Measurements from ENCODE around the gene MCF2L2.

MCF2L2 gene

DNA sequence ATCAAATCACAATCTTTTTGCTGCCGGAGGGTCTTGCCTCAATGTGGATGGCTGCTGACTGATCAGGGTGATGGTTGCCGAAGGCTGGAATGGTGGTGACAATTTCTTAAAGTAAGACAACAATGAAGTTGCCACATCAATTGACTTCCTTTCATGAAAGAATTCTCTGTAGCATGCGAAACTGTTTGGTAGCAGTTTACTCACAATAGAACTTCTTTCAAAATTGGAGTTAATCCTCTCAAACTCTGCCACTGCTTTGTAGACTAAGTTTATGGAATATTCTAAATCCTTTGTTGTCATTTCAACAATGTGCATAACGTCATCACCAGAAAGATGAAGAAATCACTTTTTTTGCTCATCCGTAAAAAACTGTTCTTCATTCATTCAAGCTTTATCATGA, 109.5 kb downstream of the MCF2L2 start:
- DNase-seq: no peak

GRCh38 chr3:183317886-183318865, 110.2 kb downstream of the MCF2L2 start:
- no peak for DNase-seq

GRCh38 chr3:183317271-183317670, 111.1 kb downstream of the MCF2L2 start:
- no peak for DNase-seq

DNA sequence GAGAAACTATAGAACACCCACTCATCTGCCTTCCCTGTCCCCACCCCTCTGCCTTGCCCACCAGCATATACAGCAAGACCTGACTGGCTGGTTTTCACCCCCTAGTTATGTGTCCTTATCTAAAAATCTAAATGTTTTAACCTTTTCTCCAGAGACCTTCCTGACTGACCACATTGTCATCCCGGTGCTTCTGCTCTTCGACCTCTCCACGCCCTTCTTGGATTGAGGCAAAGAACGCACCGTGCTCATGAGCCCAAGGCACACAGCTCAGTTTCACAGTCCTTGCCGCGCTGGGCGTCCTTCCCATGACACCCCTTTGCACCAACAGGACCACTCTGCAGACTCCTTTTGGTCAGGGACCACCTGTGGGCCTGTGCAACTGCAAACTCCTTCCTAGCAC, 112.7 kb downstream of the MCF2L2 start:
- no peak for DNase-seq

DNA sequence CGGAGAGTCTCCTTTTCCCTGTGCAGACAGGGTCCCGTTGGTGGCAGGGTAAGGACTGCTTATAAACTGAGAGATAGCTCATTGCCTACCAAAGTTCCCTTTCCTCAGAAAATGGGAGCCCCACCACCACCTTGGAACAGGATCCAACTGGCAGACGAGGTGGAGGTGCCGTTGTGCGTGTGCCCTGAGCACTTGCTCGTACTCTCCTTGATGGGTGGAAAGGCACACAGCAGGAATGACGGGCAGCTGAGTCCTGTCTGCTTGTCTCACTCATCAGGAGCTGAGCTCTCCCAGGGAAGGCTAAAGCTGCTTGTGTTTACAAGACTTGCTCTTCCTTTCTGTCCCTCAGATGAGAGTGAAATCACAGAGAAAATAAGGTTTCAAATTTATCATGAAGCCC, 114.7 kb downstream of the MCF2L2 start:
- no peak for DNase-seq

DNA sequence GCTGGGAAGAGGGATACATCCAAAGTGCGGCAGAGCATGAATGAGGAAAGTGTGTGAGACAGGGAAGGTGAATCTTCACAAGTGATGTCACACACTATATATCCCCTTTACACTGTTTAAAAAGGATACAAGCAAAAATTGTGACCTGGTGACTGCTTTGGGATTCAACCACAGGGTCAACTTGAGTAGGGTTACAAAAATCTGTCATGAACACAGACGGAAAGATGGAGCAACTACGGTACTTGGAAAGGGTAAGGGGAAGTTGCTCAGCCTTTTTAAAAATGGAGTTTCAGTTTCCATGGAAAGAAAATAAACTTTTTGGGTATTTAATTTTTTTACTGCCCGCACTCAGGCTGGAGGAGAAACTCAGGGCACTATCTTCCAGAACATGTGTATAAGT, 115.1 kb downstream of the MCF2L2 start:
- DNase-seq: no peak

- no peak for DNase-seq
Measured at GRCh38 chr3:183312433-183312832, 116.0 kb downstream of the MCF2L2 start.

- DNase-seq: no peak
Measured at GRCh38 chr3:183310936-183311335, 117.5 kb downstream of the MCF2L2 start.

DNA sequence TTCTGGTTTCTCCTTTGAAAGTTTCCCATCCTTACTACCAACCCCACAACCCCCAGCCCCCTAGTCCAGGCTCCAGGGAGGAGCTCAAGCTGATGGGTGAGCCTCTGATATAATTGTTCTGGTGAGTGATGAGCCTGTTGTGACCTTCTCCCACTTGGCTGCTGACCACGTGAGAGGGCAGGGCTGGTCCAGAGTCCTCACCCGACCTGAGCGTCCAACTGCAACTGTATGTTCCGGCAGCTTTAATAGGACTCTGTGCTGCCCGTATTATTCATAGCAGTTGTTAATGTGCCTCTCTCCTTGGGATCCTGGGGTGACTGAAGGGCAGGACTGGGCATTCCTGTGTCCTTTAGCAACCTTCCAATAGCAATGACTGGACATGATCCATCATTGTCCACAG, 119.1 kb downstream of the MCF2L2 start:
- DNase-seq: no peak

GRCh38 chr3:183308751-183309150, 119.7 kb downstream of the MCF2L2 start:
- no peak for DNase-seq

DNA sequence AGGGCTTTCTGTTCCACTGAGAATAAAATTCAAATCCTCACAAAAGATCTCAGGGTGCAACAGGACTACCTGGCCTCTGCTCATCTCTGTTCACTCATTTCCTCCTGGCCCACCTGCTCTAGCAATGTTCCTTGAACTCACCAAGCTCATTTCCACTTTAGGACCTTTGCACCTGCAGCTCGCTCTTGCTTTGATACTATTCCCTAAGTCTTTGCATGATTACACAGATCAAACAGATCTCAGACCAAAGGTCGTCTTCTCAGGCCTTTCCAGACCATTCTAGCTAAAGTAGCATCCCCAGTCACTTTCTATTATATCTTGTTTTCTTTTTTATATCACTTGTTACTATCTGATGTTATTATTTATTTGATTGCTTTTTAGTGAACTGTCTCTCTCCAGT, 120.7 kb downstream of the MCF2L2 start:
- DNase-seq: no peak

DNA sequence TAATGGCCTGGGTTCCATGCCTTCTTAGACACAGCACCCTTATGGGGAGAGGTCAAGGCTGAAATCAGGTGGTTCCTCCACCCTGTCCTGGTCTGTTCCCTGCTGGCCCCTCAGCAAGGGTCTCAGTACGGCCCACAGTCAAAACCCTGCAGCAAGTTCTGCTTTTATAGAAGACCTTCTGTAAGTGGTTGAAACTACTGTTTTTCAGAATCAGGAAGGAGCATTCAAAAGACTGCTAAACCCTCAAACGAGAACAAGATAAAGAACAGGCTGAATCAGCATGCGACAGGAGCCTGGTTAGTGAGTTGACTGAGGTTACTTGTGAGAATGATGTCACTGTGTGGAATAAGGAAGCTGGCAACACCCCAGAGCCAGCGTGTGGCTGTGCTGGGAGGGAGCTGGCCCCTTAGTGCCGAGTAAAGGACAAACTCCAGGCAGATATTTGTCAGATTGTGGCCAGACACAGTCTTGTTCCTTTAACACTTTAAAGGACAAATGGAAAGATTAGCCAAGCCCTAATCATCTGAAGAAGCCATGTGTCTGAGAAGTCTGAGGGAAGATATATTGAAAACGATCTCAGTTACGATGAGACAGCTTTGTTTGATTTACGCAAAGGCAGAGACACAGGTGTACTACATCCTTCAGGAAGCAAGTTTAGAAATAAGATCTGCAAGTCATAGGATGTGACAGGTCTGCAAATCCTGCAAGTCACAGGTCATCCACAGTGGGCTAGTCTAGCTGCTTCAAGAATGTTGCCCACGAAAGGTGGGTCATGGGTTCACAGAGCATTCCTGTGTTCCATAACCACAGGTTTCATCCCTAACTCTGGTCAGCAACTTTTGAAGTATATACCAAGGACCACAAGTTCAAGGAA, 121.4 kb downstream of the MCF2L2 start:
- peak in 2 of 5 experiments; percentile 2 to 90 for DNase-seq

DNA sequence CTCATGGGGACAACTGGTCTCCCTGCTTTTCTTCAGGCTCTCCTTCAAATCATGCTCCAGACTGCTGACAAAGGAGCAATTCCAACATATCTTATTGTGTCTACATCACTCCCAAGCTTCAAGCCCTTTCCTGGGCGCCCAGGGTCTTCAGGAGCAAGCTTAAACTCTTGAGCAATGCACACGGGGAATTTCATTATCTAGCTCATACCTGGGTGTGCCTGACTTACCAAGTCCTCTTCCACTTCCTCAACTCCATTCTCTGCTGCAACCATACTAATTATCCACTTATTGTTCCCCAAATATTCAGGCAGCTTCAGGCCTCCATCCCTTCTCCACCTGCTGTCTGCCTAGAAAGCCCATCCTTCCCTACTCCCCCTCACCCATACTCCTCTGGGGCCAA, 124.7 kb downstream of the MCF2L2 start:
- DNase-seq: no peak

GRCh38 chr3:183301937-183302580, 126.4 kb downstream of the MCF2L2 start:
- DNase-seq: no peak

- no peak for DNase-seq
Measured at GRCh38 chr3:183300996-183301562, 127.3 kb downstream of the MCF2L2 start.

- no peak for DNase-seq
Measured at GRCh38 chr3:183299976-183300375, 128.4 kb downstream of the MCF2L2 start.

DNA sequence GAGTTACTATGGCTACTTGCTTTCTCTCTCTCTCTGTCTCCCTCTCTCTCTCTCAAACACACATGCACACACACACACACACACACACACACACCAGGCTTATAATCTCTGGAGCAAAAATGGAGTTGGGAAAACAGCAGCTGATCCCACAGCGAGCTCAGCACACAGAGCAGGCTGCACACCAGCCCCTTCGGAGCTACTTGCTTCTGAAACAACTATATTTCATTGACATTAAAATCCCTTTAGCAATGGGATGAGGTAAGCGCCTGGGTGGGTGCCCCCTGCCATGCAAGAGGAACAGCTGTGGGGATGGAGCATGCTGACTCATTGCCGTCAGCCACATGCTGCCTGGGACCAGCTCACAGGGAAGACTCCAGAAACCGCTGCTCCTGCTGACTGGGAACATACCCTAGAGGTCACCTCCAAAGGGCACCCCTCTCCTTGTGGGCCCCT, 129.7 kb downstream of the MCF2L2 start:
- no peak for DNase-seq

DNA sequence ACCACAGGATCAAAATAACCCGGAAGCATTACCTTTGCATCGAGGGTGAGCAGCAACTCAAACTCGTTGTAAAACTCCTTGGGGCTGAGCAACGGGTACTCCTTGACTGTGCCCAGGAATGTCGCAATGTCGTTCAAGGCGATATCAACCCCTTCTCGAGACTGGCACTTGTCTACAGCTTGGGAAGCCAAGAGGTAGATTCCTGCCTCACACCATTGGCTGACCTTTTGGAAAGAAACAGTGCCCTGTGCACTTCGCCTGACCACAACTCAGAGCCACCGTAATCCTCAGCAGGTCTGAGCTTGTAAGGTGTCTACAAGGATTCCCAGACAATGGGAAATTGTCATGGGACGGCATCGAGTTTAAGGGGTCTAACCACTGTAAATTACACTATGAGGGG, 131.5 kb downstream of the MCF2L2 start:
- no peak for DNase-seq

DNA sequence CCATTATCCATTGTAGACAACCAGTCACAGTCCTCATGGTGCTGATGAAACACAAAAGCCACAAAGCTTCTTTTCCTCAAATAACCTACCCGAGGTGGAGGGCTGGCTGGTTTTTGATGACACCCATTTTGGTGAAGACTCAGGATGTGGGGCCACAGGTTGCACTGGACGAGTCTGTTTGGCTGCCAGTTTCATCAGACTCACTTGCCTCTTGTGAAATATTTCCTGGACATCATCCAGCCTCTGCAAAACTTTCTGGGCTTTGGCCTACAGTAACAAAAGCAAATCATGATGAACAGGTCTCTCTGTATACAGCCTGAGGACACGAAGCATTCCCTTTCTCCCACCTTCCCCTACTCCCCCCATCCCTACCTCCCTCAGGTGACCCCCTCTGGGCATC, 133.2 kb downstream of the MCF2L2 start:
- DNase-seq: no peak

GRCh38 chr3:183293966-183294365, 134.5 kb downstream of the MCF2L2 start:
- DNase-seq: no peak

DNA sequence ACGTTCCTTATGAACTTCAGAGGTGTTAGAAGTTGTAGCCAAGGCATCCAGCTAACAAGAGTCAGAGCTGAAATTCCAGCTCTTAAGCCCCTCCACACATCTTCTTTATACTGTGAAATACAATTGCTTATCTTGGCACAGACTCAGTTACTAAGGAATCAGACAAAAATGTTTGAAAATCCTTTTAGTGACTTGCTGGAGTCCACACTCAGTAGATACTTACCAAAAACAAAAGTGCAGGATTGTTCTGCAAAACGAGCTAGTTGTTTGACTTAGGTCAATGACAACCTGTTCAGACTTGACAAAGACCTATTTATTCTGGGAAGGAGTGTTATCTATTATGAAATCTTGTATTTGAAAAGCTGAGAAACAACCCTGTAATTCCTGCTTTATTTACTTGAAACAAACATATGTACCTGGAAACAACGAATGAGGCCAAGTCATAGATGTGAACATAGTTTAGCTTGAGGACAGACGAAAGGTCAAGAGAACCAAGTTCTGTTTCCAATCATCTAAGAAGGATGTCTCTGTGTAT, 136.9 kb downstream of the MCF2L2 start:
- DNase-seq: no peak

DNA sequence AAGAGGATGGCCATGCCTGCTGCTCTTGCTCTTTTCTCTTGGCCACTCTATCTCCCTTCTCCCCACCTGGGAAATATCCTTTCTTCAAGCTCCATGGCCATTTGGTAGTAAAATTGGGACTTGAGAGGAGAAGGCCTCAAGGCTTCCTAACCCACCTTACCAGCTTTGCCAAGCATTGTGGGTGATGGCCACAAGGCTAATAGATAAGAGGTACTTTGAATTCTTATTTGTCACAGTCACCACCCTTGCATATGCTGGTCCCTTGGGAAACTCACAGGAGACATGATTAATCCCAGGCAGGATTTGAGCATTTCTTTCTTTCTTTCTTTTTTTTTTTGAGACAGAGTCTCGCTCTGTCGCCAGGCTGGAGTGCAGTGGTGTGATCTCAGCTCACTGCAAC, 138.2 kb downstream of the MCF2L2 start:
- no peak for DNase-seq

Data from T-helper 2 cell (primary cell).